HEK293T (cell line): Measurements from ENCODE around the gene TGFBR3.

Experiments used
- CTCF ChIA-PET: fragments of 350-600 bp; formaldehyde crosslinking; extraction: SDS; loops from one replicate; lab custom pipeline; 2021; ENCODE audit warnings: antibody characterized with exemption, inconsistent platforms; lab: Yijun Ruan, JAX
- POLR2A ChIA-PET: fragments of 350-600 bp; formaldehyde crosslinking; extraction: SDS; loops from one replicate; lab custom pipeline; 2020; ENCODE audit warnings: antibody characterized with exemption, inconsistent platforms; lab: Yijun Ruan, JAX
- DNase-seq: peaks from one replicate; pipeline ENCODE4 v3.0.0; 2012; ENCODE audit warnings: mixed read lengths; ENCODE audit errors: extremely low spot score
- ARNT ChIP-seq: fragments of 450-650 bp; IDR thresholded peaks from 2 replicates; pipeline ENCODE4 v1.6.1; 2017; ENCODE audit warnings: mild to moderate bottlenecking
- BHLHE40 ChIP-seq: fragments of 450-650 bp; IDR thresholded peaks from 2 replicates; pipeline ENCODE4 v1.6.1; 2016; ENCODE audit warnings: mild to moderate bottlenecking, moderate library complexity, borderline replicate concordance
- CTBP1 ChIP-seq: fragments of 450-650 bp; IDR thresholded peaks from 2 replicates; pipeline ENCODE4 v1.6.1; 2016; ENCODE audit warnings: borderline replicate concordance
- ELF4 ChIP-seq: fragments of 450-650 bp; IDR thresholded peaks from 2 replicates; pipeline ENCODE4 v1.6.1; 2017; ENCODE audit warnings: antibody characterized with exemption
- FOXA1 ChIP-seq: fragments of 450-650 bp; IDR thresholded peaks from 2 replicates; pipeline ENCODE4 v1.6.1; 2016; ENCODE audit warnings: mild to moderate bottlenecking
- FOXK2 ChIP-seq: fragments of 450-650 bp; IDR thresholded peaks from 2 replicates; pipeline ENCODE4 v1.6.1; 2016; ENCODE audit warnings: mild to moderate bottlenecking
- FOXM1 ChIP-seq: fragments of 450-650 bp; IDR thresholded peaks from 2 replicates; pipeline ENCODE4 v1.6.1; 2017; ENCODE audit warnings: mild to moderate bottlenecking, borderline replicate concordance
- HDGF ChIP-seq: fragments of 450-650 bp; IDR thresholded peaks from 2 replicates; pipeline ENCODE4 v1.6.1; 2017; ENCODE audit warnings: antibody characterized with exemption, borderline replicate concordance
- L3MBTL2 ChIP-seq: fragments of 450-650 bp; conservative IDR thresholded peaks from 2 replicates; pipeline ENCODE4 v1.6.1; 2016; ENCODE audit warnings: mild to moderate bottlenecking
- LEF1 ChIP-seq: fragments of 450-650 bp; IDR thresholded peaks from 2 replicates; pipeline ENCODE4 v1.6.1; 2017; ENCODE audit warnings: mild to moderate bottlenecking, borderline replicate concordance
- NFRKB ChIP-seq: fragments of 450-650 bp; IDR thresholded peaks from 2 replicates; pipeline ENCODE4 v1.6.1; 2016; ENCODE audit warnings: mild to moderate bottlenecking, moderate library complexity
- PKNOX1 ChIP-seq: fragments of 450-650 bp; IDR thresholded peaks from 2 replicates; pipeline ENCODE4 v1.6.1; 2016
- SP1 ChIP-seq: fragments of 450-650 bp; IDR thresholded peaks from 2 replicates; pipeline ENCODE4 v1.6.1; 2017
- SUZ12 ChIP-seq: fragments of 450-650 bp; IDR thresholded peaks from 2 replicates; pipeline ENCODE4 v1.6.1; 2016; ENCODE audit warnings: mild to moderate bottlenecking
- TARDBP ChIP-seq: fragments of 450-650 bp; IDR thresholded peaks from 2 replicates; pipeline ENCODE4 v1.6.1; 2016
- ZNF384 ChIP-seq: fragments of 450-650 bp; IDR thresholded peaks from 2 replicates; pipeline ENCODE4 v1.6.1; 2016

TGFBR3 gene

GRCh38 chr1:91733108-91733710 lies 152.7 kb downstream of the TGFBR3 start:
- ChIA-PET CTCF (no interaction called here), POLR2A (interaction anchor here (0.9 kb wide), 1 partner anchor 9 kb away, joined by 3 read pairs; no protein-coding TSS in a partner anchor)
- TF ChIP-seq FOXK2 (no peak), SUZ12 (no peak), FOXM1 (no peak), ARNT (no peak), NFRKB (no peak), ZNF384 (no peak), ELF4 (no peak), FOXA1 (no peak), PKNOX1 (no peak)
- no peak for DNase-seq

- ChIA-PET CTCF (no interaction called here), POLR2A (interaction anchor here (0.9 kb wide), 1 partner anchor 8 kb away, joined by 3 read pairs; no protein-coding TSS in a partner anchor)
- DNase-seq = peak; percentile 61
- no peak for TF ChIP-seq TARDBP
- no peak for TF ChIP-seq L3MBTL2
- no peak for TF ChIP-seq SP1
- no peak for TF ChIP-seq CTBP1
- no peak for TF ChIP-seq PKNOX1
- no peak for TF ChIP-seq HDGF
- no peak for TF ChIP-seq BHLHE40
Observed at GRCh38 chr1:91732291-91733107, 153.5 kb downstream of the TGFBR3 start.

GRCh38 chr1:91731815-91732214 lies 154.1 kb downstream of the TGFBR3 start:
- POLR2A ChIA-PET = no interaction called here
- TF ChIP-seq FOXA1 (no peak), NFRKB (no peak), ZNF384 (no peak), FOXK2 (no peak), FOXM1 (no peak), ELF4 (no peak), BHLHE40 (no peak), LEF1 (no peak), L3MBTL2 (no peak), HDGF (no peak), TARDBP (no peak), PKNOX1 (no peak), ARNT (no peak), SUZ12 (no peak), SP1 (no peak), CTBP1 (no peak)
- CTCF ChIA-PET = no interaction called here
- DNase-seq = no peak

DNA sequence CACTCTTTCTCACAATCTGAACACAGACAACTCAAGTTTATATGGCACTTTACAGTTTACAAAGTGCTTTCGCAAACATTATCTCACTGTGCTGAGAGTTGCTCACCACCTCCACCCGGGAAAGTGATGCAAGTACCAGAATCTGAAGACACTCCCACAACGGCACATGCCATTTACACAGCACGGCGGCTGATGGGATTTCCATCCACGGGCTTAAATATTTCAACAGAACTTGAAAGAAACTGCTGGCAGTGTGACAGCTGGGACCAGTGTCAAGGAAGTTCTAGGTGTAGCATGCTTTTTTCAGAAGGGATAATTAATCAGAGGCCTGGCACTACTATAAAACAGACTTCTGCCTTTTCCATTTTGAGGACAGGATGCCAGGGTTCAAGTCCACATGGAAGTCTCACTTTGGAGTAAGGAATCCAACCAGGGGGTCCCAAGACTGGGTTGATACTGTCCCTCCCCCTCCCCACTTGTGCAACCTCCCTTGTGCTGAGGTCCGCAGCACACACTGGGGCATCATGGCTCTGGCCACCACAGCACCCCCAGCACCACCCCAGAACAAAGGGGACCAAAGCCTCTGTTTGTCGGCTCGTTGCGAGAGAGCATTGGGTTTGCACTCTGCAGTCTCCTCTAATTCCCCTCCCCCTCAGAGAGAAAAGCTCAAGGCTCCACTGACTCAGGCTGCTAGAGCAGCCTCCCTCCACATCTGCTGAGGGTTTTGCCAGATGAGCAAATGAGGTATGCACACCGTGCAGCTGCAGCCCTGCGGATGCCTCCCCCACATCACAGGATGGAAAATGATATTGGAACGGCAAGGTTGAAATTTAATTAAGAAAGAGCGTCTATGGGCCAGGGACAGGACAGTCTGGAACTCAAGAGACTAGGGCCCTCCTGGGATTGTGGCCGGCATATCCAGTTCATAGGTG lies 154.9 kb downstream of the TGFBR3 start:
- POLR2A ChIA-PET = no interaction called here
- DNase-seq = no peak
- CTCF ChIA-PET = interaction anchor here (0.6 kb wide), 1 partner anchor 38 kb away, joined by 3 read pairs; no protein-coding TSS in a partner anchor
- TF ChIP-seq PKNOX1 (no peak), FOXK2 (no peak), SUZ12 (no peak), SP1 (no peak), CTBP1 (no peak), TARDBP (no peak)

- TF ChIP-seq SUZ12 (no peak), LEF1 (no peak)
- POLR2A ChIA-PET = no interaction called here
- CTCF ChIA-PET = interaction anchor here (0.7 kb wide), 1 partner anchor 74 kb away, joined by 4 read pairs; no protein-coding TSS in a partner anchor
- DNase-seq = no peak
Observed at GRCh38 chr1:91729621-91730358, 156.2 kb downstream of the TGFBR3 start.
